H1 (cell line): Measurements from ENCODE around the gene ARL5C. TPM values are rescaled to one million over a fixed set of nuclear protein-coding genes. Genes with fewer than 3 reads are reported as not detected.

Source experiments
- CTCF ChIA-PET: fragments of 300-600 bp; sonication (Branson Sonifier 250); formaldehyde crosslinking; loops from one replicate; lab custom pipeline; 2021; ENCODE audit not compliant: partially characterized antibody; lab: Charles Lee
- POLR2A ChIA-PET: fragments of 300-600 bp; sonication (Branson Sonifier 250); formaldehyde crosslinking; loops from one replicate; lab custom pipeline; 2021; ENCODE audit warnings: inconsistent platforms; ENCODE audit not compliant: partially characterized antibody; lab: Charles Lee
- DNase-seq, 2 experiments: peaks; one replicate each; pipeline versions ENCODE4 v3.0.0 to v3.0.0-alpha.2; 2010 to 2022; ENCODE audit warnings: low spot score in 2 of 2, low read depth in 1 of 2, mixed read lengths in 1 of 2
- FAIRE-seq: peaks from 2 replicates; lab custom pipeline; 2011; peaks lifted over from hg19 to GRCh38; lab: Jason Lieb, UNC
- H2AFZ ChIP-seq: 2 replicates; pipeline ENCODE4 v1.8.1; 2012; ENCODE audit warnings: low read length, inconsistent platforms
- H2AK5ac ChIP-seq: 2 replicates; pipeline ENCODE4 v1.6.1; 2013; ENCODE audit warnings: low read depth, low read length
- H2BK120ac ChIP-seq: replicated peaks from 2 replicates; pipeline ENCODE3; 2013; ENCODE audit warnings: low read depth, low read length, inconsistent platforms
- H2BK12ac ChIP-seq: 2 replicates; pipeline ENCODE4 v1.6.1; 2013; ENCODE audit warnings: low read depth, low read length
- H2BK15ac ChIP-seq: 2 replicates; pipeline ENCODE4 v1.6.1; 2013; ENCODE audit warnings: low read length
- H2BK20ac ChIP-seq: 2 replicates; pipeline ENCODE4 v1.6.1; 2013; ENCODE audit warnings: low read length
- H2BK5ac ChIP-seq: 2 replicates; pipeline ENCODE4 v1.6.1; 2013; ENCODE audit warnings: low read depth, low read length
- H3K14ac ChIP-seq: 2 replicates; pipeline ENCODE4 v1.6.1; 2013; ENCODE audit warnings: inconsistent platforms; ENCODE audit not compliant: insufficient read length
- H3K18ac ChIP-seq: 2 replicates; pipeline ENCODE4 v1.6.1; 2013; ENCODE audit warnings: low read length; ENCODE audit errors: extremely low read depth
- H3K23ac ChIP-seq: 2 replicates; pipeline ENCODE4 v1.6.1; 2013; ENCODE audit warnings: inconsistent platforms; ENCODE audit not compliant: insufficient read length
- H3K23me2 ChIP-seq: 2 replicates; pipeline ENCODE4 v1.6.1; 2013; ENCODE audit warnings: low read depth, low read length
- H3K27ac ChIP-seq: 2 replicates; pipeline ENCODE4 v1.6.1; 2011; ENCODE audit warnings: low read depth, low read length, inconsistent platforms
- H3K27me3 ChIP-seq, 4 experiments: replicated peaks in 1 of 4; 1 replicate in 1 of 4; 2 replicates in 3 of 4; pipeline versions ENCODE4 v1.6.1 to v1.8.1; 2011 to 2013; ENCODE audit warnings: low read length in 3 of 4, mild to moderate bottlenecking in 3 of 4, inconsistent platforms in 2 of 4, mixed read lengths in 2 of 4, moderate library complexity in 1 of 4; ENCODE audit not compliant: control insufficient read depth in 3 of 4, insufficient read depth in 3 of 4; ENCODE audit errors: extremely low read depth in 1 of 4
- H3K36me3 ChIP-seq, 4 experiments: 2 replicates each; pipeline versions ENCODE4 v1.6.1 to v1.8.1; 2011 to 2013; ENCODE audit warnings: mild to moderate bottlenecking in 4 of 4, low read length in 3 of 4, moderate library complexity in 2 of 4, control low read depth in 1 of 4, inconsistent platforms in 1 of 4; ENCODE audit not compliant: insufficient read depth in 4 of 4, control insufficient read depth in 2 of 4
- H3K4ac ChIP-seq: replicated peaks from 2 replicates; pipeline ENCODE3; 2013; ENCODE audit warnings: low read length, low read depth, mixed read lengths, inconsistent platforms; ENCODE audit not compliant: insufficient read length
- H3K4me1 ChIP-seq, 4 experiments: replicated peaks in 1 of 4; 1 replicate in 1 of 4; 2 replicates in 3 of 4; pipeline versions ENCODE4 v1.6.1 to v1.8.1; 2011 to 2013; ENCODE audit warnings: low read length in 3 of 4, inconsistent platforms in 2 of 4, mixed read lengths in 1 of 4; ENCODE audit not compliant: insufficient read depth in 4 of 4, control insufficient read depth in 3 of 4
- H3K4me2 ChIP-seq, 2 experiments: 2 replicates each; pipeline versions ENCODE4 v1.6.1 to v1.8.1; 2011 to 2013; ENCODE audit warnings: low read depth in 2 of 2, low read length in 2 of 2, control low read depth in 1 of 2, inconsistent platforms in 1 of 2, mild to moderate bottlenecking in 1 of 2; ENCODE audit not compliant: insufficient read depth in 1 of 2
- H3K4me3 ChIP-seq, 4 experiments: fragments of 200-600, 300-600 bp in 1 of 4; sonication (generic), shearing (Covaris generic), sonication (Bioruptor Twin) in 1 of 4; 2 replicates each; pipeline versions ENCODE4 v1.5.1 to v1.8.1; 2011 to 2016; ENCODE audit warnings: low read length in 4 of 4, low read depth in 3 of 4, control low read depth in 2 of 4, inconsistent platforms in 2 of 4, mild to moderate bottlenecking in 2 of 4, mixed read lengths in 1 of 4, moderate library complexity in 1 of 4; ENCODE audit not compliant: insufficient read depth in 2 of 4; ENCODE audit errors: extremely low read depth in 1 of 4
- H3K56ac ChIP-seq: replicated peaks from 2 replicates; pipeline ENCODE3; 2013; ENCODE audit warnings: low read depth, mild to moderate bottlenecking, mixed read lengths, low read length, inconsistent platforms; ENCODE audit not compliant: insufficient read length
- H3K79me1 ChIP-seq: 2 replicates; pipeline ENCODE4 v1.6.1; 2013; ENCODE audit warnings: low read depth, low read length, control low read depth
- H3K79me2 ChIP-seq, 2 experiments: 2 replicates each; pipeline versions ENCODE4 v1.6.1 to v1.8.1; 2012 to 2013; ENCODE audit warnings: low read length in 2 of 2, mild to moderate bottlenecking in 2 of 2, inconsistent platforms in 1 of 2; ENCODE audit not compliant: insufficient read depth in 2 of 2, control insufficient read depth in 1 of 2
- H3K9ac ChIP-seq, 4 experiments: replicated peaks in 1 of 4; 1 replicate in 1 of 4; 2 replicates in 3 of 4; pipeline versions ENCODE4 v1.6.1 to v1.8.1; 2011 to 2013; ENCODE audit warnings: low read depth in 3 of 4, low read length in 3 of 4, control low read depth in 2 of 4, mild to moderate bottlenecking in 2 of 4, moderate library complexity in 2 of 4, inconsistent platforms in 1 of 4; ENCODE audit errors: extremely low read depth in 1 of 4
- H3K9me3 ChIP-seq, 2 experiments: 2 replicates each; pipeline versions ENCODE4 v1.6.1 to v1.8.1; 2012 to 2013; ENCODE audit warnings: mild to moderate bottlenecking in 2 of 2, moderate library complexity in 2 of 2, control low read depth in 1 of 2, inconsistent platforms in 1 of 2, low read depth in 1 of 2, low read length in 1 of 2, mixed read lengths in 1 of 2; ENCODE audit not compliant: insufficient read depth in 2 of 2
- H4K20me1 ChIP-seq, 2 experiments: replicated peaks in 1 of 2; 2 replicates each; pipeline versions ENCODE3 to v1.8.1; 2011 to 2013; ENCODE audit warnings: inconsistent platforms in 2 of 2, low read length in 2 of 2, mild to moderate bottlenecking in 1 of 2; ENCODE audit not compliant: insufficient read depth in 2 of 2, control insufficient read depth in 1 of 2
- H4K5ac ChIP-seq: 2 replicates; pipeline ENCODE4 v1.6.1; 2013; ENCODE audit warnings: low read length, low read depth, mixed read lengths, inconsistent platforms; ENCODE audit not compliant: insufficient read length
- H4K8ac ChIP-seq: 2 replicates; pipeline ENCODE4 v1.8.0; 2013; ENCODE audit warnings: mild to moderate bottlenecking, moderate library complexity, low read length, inconsistent platforms; ENCODE audit not compliant: insufficient read depth; ENCODE audit errors: extremely low read depth
- H4K91ac ChIP-seq: replicated peaks from 2 replicates; pipeline ENCODE3; 2013; ENCODE audit warnings: low read length, mixed read lengths, inconsistent platforms; ENCODE audit not compliant: insufficient read length
- CBX8 ChIP-seq: fragments of 300-800, 300-1000 bp; sonication (generic); IDR thresholded peaks from 2 replicates; pipeline ENCODE4 v1.7.1; 2016; ENCODE audit warnings: low read depth, low read length, borderline replicate concordance
- CHD2 ChIP-seq: IDR thresholded peaks from 2 replicates; pipeline ENCODE4 v1.6.1; 2012; ENCODE audit warnings: low read length, improper control_type of control experiment
- EZH2 ChIP-seq: fragments of 200-600 bp; sonication (generic); IDR thresholded peaks from 2 replicates; pipeline ENCODE4 v1.7.1; 2012; ENCODE audit warnings: low read depth, mild to moderate bottlenecking, moderate library complexity, low read length, inconsistent platforms; ENCODE audit not compliant: severe bottlenecking
- NRF1 ChIP-seq: IDR thresholded peaks from 2 replicates; pipeline ENCODE4 v1.6.1; 2011; ENCODE audit warnings: mild to moderate bottlenecking, low read depth, low read length, improper control_type of control experiment
- RAD21 ChIP-seq, 2 experiments: IDR thresholded peaks in 1 of 2; conservative IDR thresholded peaks in 1 of 2; 2 replicates each; pipeline ENCODE4 v1.6.1; 2011; ENCODE audit warnings: low read depth in 2 of 2, low read length in 2 of 2, improper control_type of control experiment in 1 of 2, inconsistent platforms in 1 of 2, mild to moderate bottlenecking in 1 of 2, moderate library complexity in 1 of 2
- RXRA ChIP-seq: IDR thresholded peaks from 2 replicates; pipeline ENCODE4 v1.6.1; 2011; ENCODE audit warnings: low read depth, mild to moderate bottlenecking, low read length, moderate library complexity; ENCODE audit not compliant: insufficient read depth
- SAP30 ChIP-seq: fragments of 300-600 bp; sonication (generic); IDR thresholded peaks from 2 replicates; pipeline ENCODE4 v1.7.1; 2012; ENCODE audit warnings: low read length, moderate library complexity, mild to moderate bottlenecking, inconsistent platforms; ENCODE audit not compliant: insufficient read depth, insufficient replicate concordance
- SRF ChIP-seq: IDR thresholded peaks from 2 replicates; pipeline ENCODE4 v1.6.1; 2011; ENCODE audit warnings: mild to moderate bottlenecking, low read depth, low read length, moderate library complexity
- SUZ12 ChIP-seq: fragments of 200-600 bp; sonication (generic); IDR thresholded peaks from 2 replicates; pipeline ENCODE4 v1.6.1; 2012; ENCODE audit warnings: mild to moderate bottlenecking, inconsistent platforms, low read length, moderate library complexity, mixed read lengths
- WGBS, 2 experiments: shearing (Covaris generic) in 1 of 2; methylation state at CpG; one replicate each; pipeline versions ENCODE4 v1.1.6 to v1.1.7; 2013 to 2015; ENCODE audit warnings: low lambda C conversion rate in 2 of 2, mixed read lengths in 2 of 2, inconsistent platforms in 1 of 2, low coverage in 1 of 2, missing lambda C conversion rate in 1 of 2; ENCODE audit not compliant: insufficient replicate concordance in 2 of 2, insufficient coverage in 1 of 2, insufficient read length in 1 of 2; ENCODE audit errors: extremely low coverage in 1 of 2, missing lambda C conversion rate in 1 of 2; 5-methylcytosine and 5-hydroxymethylcytosine counted together
- polyA plus RNA-seq, 7 experiments: library from polyadenylated mRNA; depleted of rRNA in 3 of 7; stranded (reverse) in 5 of 7; unstranded in 2 of 7; fragments of >200 nt in 5 of 7; fragments of 200-250 nt in 2 of 7; gene quantifications; 1 replicate in 5 of 7; 2 replicates in 1 of 7; 4 replicates in 1 of 7; pipeline versions ENCODE4 v1.2.1 to v1.2.3, GENCODE V29; 2011 to 2013; ENCODE audit warnings: missing spikeins in 2 of 7, mixed read lengths in 2 of 7
- total RNA-seq: library from RNA; stranded (reverse); fragmentation: NEBNext Ultra II Directional; extraction: Animal tissue kit (Norgen Biotek cat#: 25700); gene quantifications from 2 replicates; pipeline ENCODE4 v1.2.1, GENCODE V29; 2021

ARL5C gene
- total and polyA plus RNA-seq, 2 of the 8 experiments (the other 6 are each of a cell fraction or from before 2014, with no cell fraction given), result not detected

DNA sequence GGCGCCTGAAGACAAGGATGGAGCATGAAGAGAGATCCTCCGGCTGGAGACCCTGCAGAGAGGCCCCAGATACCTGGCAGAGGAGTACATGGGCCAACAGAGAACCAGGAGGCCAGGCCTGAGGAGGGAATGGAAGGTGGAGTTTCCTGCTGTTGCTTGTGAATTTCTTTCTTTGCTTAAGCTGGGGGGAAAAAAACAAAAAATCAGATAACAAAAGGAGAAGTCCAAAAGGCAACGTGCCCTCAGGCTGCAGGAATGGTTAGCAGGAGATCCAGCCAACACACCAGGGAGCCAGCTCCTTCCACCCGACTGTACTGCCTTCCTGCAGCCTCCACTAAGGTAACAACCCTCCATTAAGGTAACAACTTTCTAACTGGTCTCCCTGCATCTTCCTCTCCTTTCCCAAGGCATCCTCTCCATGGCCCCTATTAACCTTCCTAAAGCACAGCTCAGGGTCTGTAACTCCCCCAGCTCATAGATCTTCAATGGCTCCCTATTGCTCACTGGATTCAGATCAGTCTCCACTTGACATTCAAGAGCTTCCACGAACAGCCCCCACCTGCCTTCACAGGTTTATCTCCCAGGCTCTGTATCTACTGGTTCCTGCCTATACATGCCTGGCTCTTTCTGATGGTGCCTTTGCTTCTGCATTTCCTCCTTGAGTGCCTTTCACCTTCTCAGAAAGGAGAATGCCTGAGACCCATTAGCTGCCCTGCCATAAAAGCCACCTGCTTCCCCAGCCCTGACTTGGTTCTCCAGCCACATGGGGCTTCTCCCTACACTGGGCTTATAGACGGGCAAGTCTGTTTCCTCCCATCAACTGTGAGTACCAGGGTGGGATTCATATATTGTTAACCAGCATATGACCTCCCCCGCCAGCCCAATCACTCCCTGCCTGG lies 725 bp upstream of the ARL5C start:
- Histone ChIP-seq H2AK5ac (no peak overlapping the region), H3K23ac (no peak overlapping the region), H3K79me2 (no peaks in the 10 kb centered on the region), H3K4me2 (peak overlapping the region in 1 of 2 experiments; percentile 96; a peak in 2 of 4 replicates), H2BK120ac (no peak overlapping the region), H3K9ac (no peak overlapping the region), H3K9me3 (no peaks in the 10 kb centered on the region), H4K20me1 (no peaks in the 10 kb centered on the region), H3K4ac (no peak overlapping the region), H2BK5ac (peak overlapping the region; percentile 49; the same call in 1 of the 2 replicates), H3K14ac (no peak overlapping the region), H4K5ac (no peak overlapping the region), H3K18ac (no peak overlapping the region), H3K23me2 (peaks cover 12% of the 10 kb centered on the region; the same call in 1 of the 2 replicates), H3K56ac (no peak overlapping the region), H3K27ac (no peak overlapping the region), H3K4me3 (peak overlapping the region in 1 of 4 experiments; percentile 84; a peak in 1 of 8 replicates), H3K79me1 (no peaks in the 10 kb centered on the region), H2BK20ac (0 out of 2 replicates have a peak overlapping the region, but pooled peaks have one; percentile 43), H2BK12ac (no peak overlapping the region), H4K91ac (no peak overlapping the region), H4K8ac (no peak overlapping the region; the same call in 1 of the 2 replicates), H2AFZ (no peak overlapping the region), H3K27me3 (peaks cover 14 to 31% (median 25%) of the 10 kb centered on the region in 4 experiments), H3K4me1 (peaks cover 0 to 8% (median 6%) of the 10 kb centered on the region in 4 experiments; a peak in 5 of 7 replicates), H3K36me3 (no peaks in the 10 kb centered on the region), H2BK15ac (no peak overlapping the region)
- DNase-seq (no peak), FAIRE-seq (no peak)
- TF ChIP-seq SUZ12 (no peak), NRF1 (no peak), SRF (no peak), RXRA (no peak), EZH2 (no peak), CHD2 (no peak), SAP30 (no peak), RAD21 (IDR thresholded peaks at IDR 0.05 in 1 of 2, conservative IDR thresholded peaks at IDR 0.05 in 1 of 2; ENCODE audit: low read depth in 2 of 2, low read length in 2 of 2) (no peak), CBX8 (no peak)
- WGBS, 2 experiments, result 65% methylated on average over 7 of the region's 7 CpGs; no CpG with 5 or more reads in 1 of the 2 experiments
- ChIA-PET POLR2A (interaction anchor here (1.0 to 3.9 kb wide), 8 partner anchors 8 to 312 kb away, joined by 3 to 35 read pairs (median 4); partner anchors contain the start of gene RPL19), CTCF (interaction anchor here (0.5 to 10.8 kb wide), 19 partner anchors 8 to 184 kb away, joined by 3 to 151 read pairs (median 6); partner anchors contain the start of gene PLXDC1)
